GM23248 (cell line): ENCODE results near the gene SIPA1L3. TPM values are rescaled to one million over a fixed set of nuclear protein-coding genes. Genes with fewer than 3 reads are reported as not detected.

Experiments
- DNase-seq: peaks from one replicate; pipeline ENCODE4 v3.0.0-alpha.2; 2015
- H2AFZ ChIP-seq: fragments of 200-600 bp; sonication (generic); 2 replicates; pipeline ENCODE4 v1.6.1; 2016; ENCODE audit warnings: antibody characterized with exemption
- H3F3A ChIP-seq: fragments of 200-600 bp; sonication (generic); 2 replicates; pipeline ENCODE4 v1.6.1; 2016; ENCODE audit warnings: mild to moderate bottlenecking, antibody characterized with exemption, mixed run types; ENCODE audit not compliant: insufficient read depth
- H3K27ac ChIP-seq: fragments of 200-600 bp; sonication (generic); 2 replicates; pipeline ENCODE4 v1.5.1; 2016; ENCODE audit warnings: mild to moderate bottlenecking
- H3K27me3 ChIP-seq: fragments of 200-600 bp; sonication (generic); replicated peaks from 2 replicates; pipeline ENCODE4 v1.6.1; 2016; ENCODE audit warnings: mild to moderate bottlenecking; ENCODE audit not compliant: insufficient read depth
- H3K36me3 ChIP-seq: fragments of 200-600 bp; sonication (generic); 2 replicates; pipeline ENCODE4 v1.6.1; 2016; ENCODE audit warnings: low read depth, mild to moderate bottlenecking
- H3K4me1 ChIP-seq: fragments of 200-600 bp; sonication (generic); 2 replicates; pipeline ENCODE4 v1.6.1; 2016; ENCODE audit warnings: mild to moderate bottlenecking; ENCODE audit not compliant: insufficient read depth
- H3K4me2 ChIP-seq: fragments of 200-600 bp; sonication (generic); one replicate; pipeline ENCODE4 v1.6.1; 2016; ENCODE audit warnings: mild to moderate bottlenecking; ENCODE audit not compliant: unreplicated experiment
- H3K4me3 ChIP-seq: fragments of 200-600 bp; sonication (generic); 2 replicates; pipeline ENCODE4 v1.5.1; 2016; ENCODE audit warnings: mild to moderate bottlenecking
- H3K79me2 ChIP-seq: fragments of 200-600 bp; sonication (generic); 2 replicates; pipeline ENCODE4 v1.6.1; 2016; ENCODE audit warnings: mild to moderate bottlenecking; ENCODE audit not compliant: insufficient read depth
- H3K9ac ChIP-seq: fragments of 200-600 bp; sonication (generic); 2 replicates; pipeline ENCODE4 v1.6.1; 2016; ENCODE audit warnings: mild to moderate bottlenecking
- H3K9me2 ChIP-seq: fragments of 200-600 bp; sonication (generic); 2 replicates; pipeline ENCODE4 v1.6.1; 2016; ENCODE audit warnings: mixed run types, mild to moderate bottlenecking, moderate library complexity; ENCODE audit not compliant: insufficient read depth
- H3K9me3 ChIP-seq: fragments of 200-600 bp; sonication (generic); one replicate; pipeline ENCODE4 v1.6.1; 2017; ENCODE audit warnings: low read depth
- H4K20me1 ChIP-seq: fragments of 200-600 bp; sonication (generic); 2 replicates; pipeline ENCODE4 v1.6.0; 2016; ENCODE audit not compliant: insufficient read depth
- EZH2 ChIP-seq: fragments of 200-600 bp; sonication (generic); IDR thresholded peaks from 2 replicates; pipeline ENCODE4 v1.6.1; 2018; ENCODE audit warnings: antibody characterized with exemption, mild to moderate bottlenecking; ENCODE audit not compliant: insufficient read depth, poor library complexity, severe bottlenecking
- EZH2phosphoT487 ChIP-seq: fragments of 200-600 bp; sonication (generic); IDR thresholded peaks from 2 replicates; pipeline ENCODE4 v1.6.1; 2018; ENCODE audit warnings: antibody characterized with exemption, moderate library complexity, mild to moderate bottlenecking, low read depth; ENCODE audit not compliant: insufficient read depth
- WGBS, 2 experiments: methylation state at CpG; one replicate each; pipeline ENCODE4 v1.1.6; 2015 to 2017; ENCODE audit warnings: low lambda C conversion rate in 2 of 2, low coverage in 1 of 2; ENCODE audit errors: missing lambda C conversion rate in 2 of 2; 5-methylcytosine and 5-hydroxymethylcytosine counted together
- in situ Hi-C: fragments of 300-500 bp; cut with MboI; formaldehyde crosslinking; loops from 2 replicates; pipeline ENCODE4 v1.15.0; 2020
- polyA plus RNA-seq: library from polyadenylated mRNA; unstranded; fragments of >200 nt; fragmentation: Nextera tagmentation; extraction: Ambion mirVana; gene quantifications from 2 replicates; pipeline ENCODE4 v1.2.1, GENCODE V29; 2016
- total RNA-seq: library from RNA; depleted of rRNA; stranded (reverse); fragments of >200 nt; shearing (Covaris generic); gene quantifications from 2 replicates; pipeline ENCODE4 v1.2.3, GENCODE V29; 2014

The SIPA1L3 gene
- total and polyA plus RNA-seq, 2 experiments from 2014 or later, result 3.7 to 12.1 TPM

DNA sequence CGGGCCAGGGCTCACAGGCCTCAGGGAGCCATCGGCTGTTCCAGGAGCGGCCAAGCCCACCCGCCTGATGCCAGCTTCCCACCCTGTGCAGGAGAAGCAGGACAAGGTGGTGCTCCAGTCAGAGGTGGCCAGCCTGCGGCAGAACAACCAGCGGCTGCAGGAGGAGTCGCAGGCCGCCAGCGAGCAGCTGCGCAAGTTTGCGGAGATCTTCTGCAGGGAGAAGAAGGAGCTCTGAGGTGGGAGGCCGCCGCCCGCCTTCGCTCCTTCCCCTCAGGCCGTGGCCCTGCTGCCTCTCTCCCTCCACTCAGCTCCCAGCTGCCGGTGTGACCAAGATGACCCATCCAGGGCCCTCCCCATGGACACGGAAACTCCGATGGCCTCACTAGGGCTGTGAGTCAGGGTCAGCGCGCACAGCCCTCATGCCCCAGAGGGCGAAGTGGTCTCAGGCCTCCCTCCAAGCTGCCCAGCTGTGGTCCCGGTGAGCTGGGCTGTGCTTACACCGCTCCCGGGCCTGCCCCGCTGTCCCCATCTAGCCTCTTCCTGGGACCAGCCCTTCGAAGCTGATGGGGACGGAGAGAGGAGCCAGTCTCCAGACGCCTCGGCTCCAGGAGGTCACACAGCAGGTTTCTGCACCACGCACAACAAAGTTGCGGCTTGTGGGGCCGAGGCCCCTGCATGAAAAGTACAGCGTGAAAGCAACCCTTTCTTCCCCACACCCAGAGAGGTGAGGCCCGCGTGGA is 299.2 kb downstream of the SIPA1L3 start:
- DNase-seq, result no peak
- Histone ChIP-seq H3K27ac (no peak overlapping the region), H3K36me3 (no peaks in the 10 kb centered on the region), H3K9ac (no peak overlapping the region), H3K27me3 (no peaks in the 10 kb centered on the region), H3K4me2 (no peak overlapping the region), H2AFZ (no peak overlapping the region), H4K20me1 (no peaks in the 10 kb centered on the region), H3K9me3 (no peaks in the 10 kb centered on the region), H3K9me2 (no peaks in the 10 kb centered on the region), H3K4me1 (peaks cover 21% of the 10 kb centered on the region), H3K79me2 (no peaks in the 10 kb centered on the region), H3K4me3 (no peak overlapping the region), H3F3A (peaks cover 17% of the 10 kb centered on the region; the same call in 1 of the 2 replicates)
- 89 to 93% methylated on average over 35 to 36 of the region's 36 CpGs for WGBS, 2 experiments
- TF ChIP-seq EZH2phosphoT487 (no peak), EZH2 (no peak)
- in situ Hi-C loops, result no loop called here

DNA sequence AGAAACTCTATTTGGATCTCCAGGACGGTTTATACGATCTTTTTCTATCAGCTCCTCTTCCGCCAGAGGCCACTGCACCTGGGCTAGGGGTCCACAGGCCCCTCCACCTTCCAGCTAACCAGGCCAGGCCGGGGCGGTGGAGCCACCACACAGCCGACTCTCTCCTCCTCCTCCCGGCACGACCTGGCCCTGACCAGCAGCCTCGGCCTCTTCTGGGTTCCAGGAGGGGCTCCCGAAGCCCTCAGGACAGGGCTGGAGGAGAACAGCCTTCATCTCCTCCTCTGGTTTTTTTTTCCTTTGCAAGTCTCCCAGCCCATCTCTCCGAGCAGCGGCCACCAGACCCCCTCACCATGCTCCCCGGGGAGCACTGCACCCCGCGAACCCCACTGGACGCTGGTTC is 299.9 kb downstream of the SIPA1L3 start:
- Histone ChIP-seq H3K27me3 (no peaks in the 10 kb centered on the region), H3K9ac (no peak overlapping the region), H3F3A (peaks cover 17% of the 10 kb centered on the region; the same call in 1 of the 2 replicates), H2AFZ (no peak overlapping the region), H4K20me1 (no peaks in the 10 kb centered on the region), H3K9me2 (no peaks in the 10 kb centered on the region), H3K4me2 (no peak overlapping the region), H3K27ac (no peak overlapping the region), H3K79me2 (no peaks in the 10 kb centered on the region), H3K36me3 (no peaks in the 10 kb centered on the region), H3K9me3 (no peaks in the 10 kb centered on the region), H3K4me3 (no peak overlapping the region), H3K4me1 (peaks cover 21% of the 10 kb centered on the region)
- WGBS, 2 experiments, result 92 to 93% methylated on average over 16 of the region's 16 CpGs
- in situ Hi-C loops, result no loop called here
- DNase-seq, result no peak
- no peak for TF ChIP-seq EZH2phosphoT487
- TF ChIP-seq EZH2, result no peak

DNA sequence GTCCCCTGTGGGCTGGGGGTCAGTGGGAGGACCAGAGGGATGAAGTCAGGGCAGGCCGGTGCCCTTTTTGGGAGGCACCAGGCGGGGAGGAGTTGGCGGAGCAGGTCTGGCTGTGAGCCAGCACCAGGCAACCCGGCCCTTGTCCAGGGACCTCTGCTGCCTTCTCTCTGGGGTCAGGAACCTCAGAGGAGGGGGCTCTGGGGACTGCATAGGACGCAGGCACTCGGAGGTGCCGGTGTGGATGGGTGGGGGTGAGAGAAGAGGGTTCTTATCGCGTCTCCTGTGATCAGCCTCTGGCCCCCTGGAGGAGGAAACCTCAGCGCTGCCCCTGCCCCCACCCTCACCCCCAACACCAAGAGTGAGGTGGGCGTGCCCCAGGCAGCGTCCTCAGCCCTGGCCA is 300.5 kb downstream of the SIPA1L3 start:
- TF ChIP-seq EZH2 (no peak), EZH2phosphoT487 (no peak)
- DNase-seq, result no peak
- H3K4me1 ChIP-seq, result peaks cover 21% of the 10 kb centered on the region
- no peak overlapping the region for H2AFZ ChIP-seq
- no peaks in the 10 kb centered on the region for H3K9me2 ChIP-seq
- H3K27ac ChIP-seq, result no peak overlapping the region
- no peak overlapping the region for H3K4me2 ChIP-seq
- no peaks in the 10 kb centered on the region for H3K9me3 ChIP-seq
- in situ Hi-C loops, result no loop called here
- H3K4me3 ChIP-seq, result no peak overlapping the region
- no peaks in the 10 kb centered on the region for H4K20me1 ChIP-seq
- H3F3A ChIP-seq, result peaks cover 17% of the 10 kb centered on the region; the same call in 1 of the 2 replicates
- no peaks in the 10 kb centered on the region for H3K36me3 ChIP-seq
- H3K27me3 ChIP-seq, result no peaks in the 10 kb centered on the region
- H3K9ac ChIP-seq, result no peak overlapping the region
- WGBS, 2 experiments, result 66 to 87% methylated on average over 7 to 12 of the region's 12 CpGs
- H3K79me2 ChIP-seq, result no peaks in the 10 kb centered on the region

DNA sequence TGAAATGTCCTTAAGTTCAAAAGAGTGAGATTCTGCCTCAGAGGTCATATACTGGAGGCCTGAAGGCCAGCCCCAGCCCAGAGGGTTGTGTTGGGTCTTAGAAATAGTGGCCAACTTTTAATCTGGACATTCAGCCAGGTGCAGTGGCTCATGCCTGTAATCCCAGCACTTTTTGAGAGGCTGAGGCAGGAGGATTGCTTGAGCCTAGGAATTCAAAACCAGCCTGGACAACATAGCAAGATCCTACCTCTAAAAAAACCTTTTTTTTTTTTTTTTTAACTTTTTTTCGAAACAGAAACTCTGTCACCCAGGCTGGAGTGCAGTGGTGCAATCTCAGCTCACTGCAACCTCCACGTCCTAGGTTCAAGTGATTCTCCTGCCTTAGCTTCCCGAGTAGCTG is 301.6 kb downstream of the SIPA1L3 start:
- no peak overlapping the region for H3K4me2 ChIP-seq
- no peaks in the 10 kb centered on the region for H3K79me2 ChIP-seq
- peaks cover 21% of the 10 kb centered on the region for H3K4me1 ChIP-seq
- H3K36me3 ChIP-seq, result no peaks in the 10 kb centered on the region
- TF ChIP-seq EZH2, result no peak
- TF ChIP-seq EZH2phosphoT487, result no peak
- no peaks in the 10 kb centered on the region for H3K9me2 ChIP-seq
- H3K4me3 ChIP-seq, result no peak overlapping the region
- peaks cover 17% of the 10 kb centered on the region; the same call in 1 of the 2 replicates for H3F3A ChIP-seq
- no peaks in the 10 kb centered on the region for H3K27me3 ChIP-seq
- H3K9ac ChIP-seq, result no peak overlapping the region
- no peak overlapping the region for H3K27ac ChIP-seq
- H2AFZ ChIP-seq, result no peak overlapping the region
- WGBS, 2 experiments, result 100% methylated on average over 2 to 3 of the region's 3 CpGs
- in situ Hi-C loops, result no loop called here
- H4K20me1 ChIP-seq, result no peaks in the 10 kb centered on the region
- DNase-seq, result no peak
- H3K9me3 ChIP-seq, result no peaks in the 10 kb centered on the region
